Activated T-helper 1 cell treated with anti-CD3 and anti-CD28 coated beads, Interleukin-12 subunit alpha, Interleukin-12 subunit beta, Interleukin-2, Interleukin-4 antibody, amounts not matched to agents 30 ng/mL and 10 ng/mL and 1 ng/mL, durations not matched to agents 14 hours and 24 hours and 36 hours (primary cell): ENCODE results near the gene LRFN2. TPM values are rescaled to one million over a fixed set of nuclear protein-coding genes. Genes with fewer than 3 reads are reported as not detected.
A peak's percentile ranks its signal among the peaks of the same experiment; 100 is the strongest.

Experiments used
- DNase-seq: peaks from one replicate; pipeline ENCODE4 v3.0.0; 2021; ENCODE audit warnings: low spot score
- H3K27ac Mint-ChIP-seq: one replicate; pipeline ENCODE4 v1.8.0; 2021; ENCODE audit warnings: mild to moderate bottlenecking, mixed read lengths
- H3K27me3 Mint-ChIP-seq: one replicate; pipeline ENCODE4 v1.8.0; 2022; ENCODE audit warnings: mild to moderate bottlenecking, moderate library complexity, mixed read lengths; ENCODE audit not compliant: insufficient read depth
- H3K36me3 Mint-ChIP-seq: one replicate; pipeline ENCODE4 v1.8.0; 2021; ENCODE audit warnings: low read depth, mixed read lengths
- H3K4me1 Mint-ChIP-seq: one replicate; pipeline ENCODE4 v1.8.0; 2021; ENCODE audit warnings: low read depth, mixed read lengths
- H3K4me3 Mint-ChIP-seq: one replicate; pipeline ENCODE4 v1.8.0; 2021; ENCODE audit warnings: mild to moderate bottlenecking, moderate library complexity, mixed read lengths
- H3K9me3 Mint-ChIP-seq: one replicate; pipeline ENCODE4 v1.8.0; 2021; ENCODE audit warnings: mixed read lengths
- intact Hi-C: fragments of 100-400 bp; cut with micrococcal nuclease; formaldehyde crosslinking; loops from one replicate; pipeline ENCODE4 v1.15.1; 2024
- total RNA-seq: library from RNA; stranded (reverse); gene quantifications from 2 replicates; pipeline ENCODE4 v1.2.3, GENCODE V29; 2022

Gene LRFN2
- total RNA-seq, 1 donor from 2014 or later = 0.29 TPM

GRCh38 chr6:40378071-40378724, 209.0 kb downstream of the LRFN2 start:
- peaks cover 3% of the 10 kb centered on the region for H3K27me3 Mint-ChIP-seq
- intact Hi-C loops = no loop called here
- H3K9me3 Mint-ChIP-seq = peaks cover 17% of the 10 kb centered on the region
- DNase-seq = no peak
- peaks cover 41% of the 10 kb centered on the region for H3K4me1 Mint-ChIP-seq
- H3K27ac Mint-ChIP-seq = no peak overlapping the region
- H3K36me3 Mint-ChIP-seq = peaks cover 16% of the 10 kb centered on the region
- no peak overlapping the region for H3K4me3 Mint-ChIP-seq

GRCh38 chr6:40377173-40377806, 209.9 kb downstream of the LRFN2 start:
- Mint-ChIP-seq H3K4me1 (peaks cover 50% of the 10 kb centered on the region), H3K27me3 (peaks cover 3% of the 10 kb centered on the region), H3K36me3 (peaks cover 16% of the 10 kb centered on the region), H3K4me3 (no peak overlapping the region), H3K27ac (no peak overlapping the region), H3K9me3 (peaks cover 17% of the 10 kb centered on the region)
- intact Hi-C loops = no loop called here
- DNase-seq = no peak

- intact Hi-C loops = no loop called here
- no peak for DNase-seq
- peaks cover 55% of the 10 kb centered on the region for H3K4me1 Mint-ChIP-seq
- H3K27me3 Mint-ChIP-seq = no peaks in the 10 kb centered on the region
- peaks cover 26% of the 10 kb centered on the region for H3K9me3 Mint-ChIP-seq
- no peak overlapping the region for H3K4me3 Mint-ChIP-seq
- no peak overlapping the region for H3K27ac Mint-ChIP-seq
- H3K36me3 Mint-ChIP-seq = peaks cover 18% of the 10 kb centered on the region
Measured at GRCh38 chr6:40376113-40376650, 211.0 kb downstream of the LRFN2 start.

- Mint-ChIP-seq H3K4me1 (peaks cover 69% of the 10 kb centered on the region), H3K9me3 (peaks cover 46% of the 10 kb centered on the region), H3K4me3 (no peak overlapping the region), H3K36me3 (peaks cover 19% of the 10 kb centered on the region), H3K27me3 (no peaks in the 10 kb centered on the region), H3K27ac (no peak overlapping the region)
- intact Hi-C loops = no loop called here
- DNase-seq = no peak
Measured at GRCh38 chr6:40373267-40373666, 213.9 kb downstream of the LRFN2 start.

DNA sequence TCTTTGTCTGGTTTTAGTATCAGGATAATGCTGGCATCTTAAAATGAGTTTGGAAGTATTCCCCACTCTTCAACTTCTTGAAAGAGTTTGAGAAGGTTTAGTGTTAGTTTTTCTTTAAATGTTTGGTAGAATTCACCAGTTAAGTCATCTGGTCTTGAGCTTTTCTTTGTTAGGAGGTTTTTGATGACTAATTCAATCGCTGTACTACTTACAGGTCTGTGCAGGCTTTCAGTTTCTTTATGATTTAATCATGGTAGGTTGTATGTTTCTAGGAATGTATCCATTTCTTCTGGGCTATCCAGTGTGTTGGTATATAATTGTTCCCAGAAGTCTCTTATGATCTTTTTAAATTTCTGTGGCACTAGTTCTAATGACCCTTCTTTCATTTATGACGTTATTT, 215.5 kb downstream of the LRFN2 start:
- DNase-seq = no peak
- intact Hi-C loops = loop anchor here (1.0 kb wide), 2 partner anchors 18 to 65 kb away; no protein-coding TSS in a partner anchor
- H3K9me3 Mint-ChIP-seq = peaks cover 53% of the 10 kb centered on the region
- H3K4me3 Mint-ChIP-seq = peak overlapping the region; percentile 71
- peaks cover 64% of the 10 kb centered on the region for H3K4me1 Mint-ChIP-seq
- H3K36me3 Mint-ChIP-seq = peaks cover 19% of the 10 kb centered on the region
- H3K27me3 Mint-ChIP-seq = no peaks in the 10 kb centered on the region
- H3K27ac Mint-ChIP-seq = peak overlapping the region; percentile 93

GRCh38 chr6:40371095-40371494, 216.1 kb downstream of the LRFN2 start:
- Mint-ChIP-seq H3K36me3 (peaks cover 14% of the 10 kb centered on the region), H3K9me3 (peaks cover 53% of the 10 kb centered on the region), H3K27ac (no peak overlapping the region), H3K4me1 (peaks cover 60% of the 10 kb centered on the region), H3K4me3 (no peak overlapping the region), H3K27me3 (no peaks in the 10 kb centered on the region)
- no peak for DNase-seq
- intact Hi-C loops = loop anchor here (1.0 kb wide), 2 partner anchors 18 to 65 kb away; no protein-coding TSS in a partner anchor

DNA sequence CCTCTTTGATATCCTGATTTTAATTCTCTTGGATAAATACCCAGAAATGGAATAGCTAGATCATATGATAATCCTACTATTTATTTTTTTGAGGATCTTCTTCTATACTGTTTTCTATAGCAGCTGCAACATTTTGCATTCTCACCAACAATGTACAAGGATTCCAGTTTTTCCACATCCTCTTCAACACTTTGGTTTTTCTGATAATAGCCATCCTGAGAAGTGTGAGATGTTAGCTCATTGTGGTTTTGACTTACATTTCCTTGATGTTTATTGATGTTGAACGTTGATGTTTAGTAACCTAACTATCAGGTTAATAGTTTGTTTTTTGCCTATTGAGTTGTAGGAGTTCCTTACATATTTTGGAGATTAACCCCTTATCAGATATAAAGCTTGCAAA, 217.3 kb downstream of the LRFN2 start:
- Mint-ChIP-seq H3K9me3 (peaks cover 55% of the 10 kb centered on the region), H3K36me3 (peaks cover 14% of the 10 kb centered on the region), H3K27me3 (no peaks in the 10 kb centered on the region), H3K4me3 (peak overlapping the region; percentile 29), H3K4me1 (peaks cover 48% of the 10 kb centered on the region), H3K27ac (peak overlapping the region; percentile 19)
- intact Hi-C loops = no loop called here
- no peak for DNase-seq

GRCh38 chr6:40369042-40369441, 218.1 kb downstream of the LRFN2 start:
- H3K27me3 Mint-ChIP-seq = no peaks in the 10 kb centered on the region
- H3K9me3 Mint-ChIP-seq = peaks cover 57% of the 10 kb centered on the region
- H3K4me1 Mint-ChIP-seq = peaks cover 48% of the 10 kb centered on the region
- peaks cover 14% of the 10 kb centered on the region for H3K36me3 Mint-ChIP-seq
- intact Hi-C loops = no loop called here
- no peak overlapping the region for H3K27ac Mint-ChIP-seq
- no peak overlapping the region for H3K4me3 Mint-ChIP-seq
- DNase-seq = no peak

DNA sequence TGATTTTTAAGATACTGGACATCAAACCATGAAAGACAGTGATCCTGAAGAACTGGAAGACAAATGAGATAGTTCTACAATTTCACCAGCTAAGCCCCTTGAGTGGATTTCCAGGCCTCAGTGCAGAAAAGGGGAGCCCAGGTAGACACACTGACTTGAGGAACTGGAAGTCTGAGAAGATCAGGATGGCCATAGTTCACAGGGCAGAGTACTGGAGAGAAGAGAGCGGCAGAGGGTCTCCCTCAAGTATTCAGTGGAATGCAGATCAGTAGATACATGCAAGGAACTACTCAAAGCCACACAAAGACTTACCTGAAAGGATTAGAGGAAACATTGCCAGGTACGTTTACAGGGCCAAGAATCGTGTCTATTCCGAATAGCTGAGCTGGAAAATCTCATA, 224.3 kb downstream of the LRFN2 start:
- Mint-ChIP-seq H3K4me3 (no peak overlapping the region), H3K27ac (no peak overlapping the region), H3K36me3 (peaks cover 4% of the 10 kb centered on the region), H3K4me1 (peaks cover 6% of the 10 kb centered on the region), H3K27me3 (peaks cover 20% of the 10 kb centered on the region), H3K9me3 (peaks cover 23% of the 10 kb centered on the region)
- intact Hi-C loops = no loop called here
- no peak for DNase-seq

DNA sequence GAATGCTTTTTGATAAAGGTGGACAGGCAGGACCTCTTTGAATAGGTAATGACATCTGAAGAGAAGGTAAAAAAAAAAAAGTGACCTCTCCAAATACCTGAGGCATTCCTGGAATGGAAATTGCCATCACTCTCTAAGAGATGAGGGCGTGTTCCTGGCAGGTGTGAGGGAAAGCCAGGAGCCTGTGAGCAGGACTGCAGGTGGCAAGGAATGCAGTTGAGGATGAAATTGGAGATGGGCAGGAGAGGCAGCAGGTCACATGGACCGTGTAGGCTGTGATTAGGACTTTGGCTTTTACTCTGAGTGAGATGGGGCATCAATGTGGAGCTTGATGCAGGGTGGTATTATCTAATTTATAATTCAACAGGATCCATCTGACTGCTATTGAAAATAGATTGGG, 227.4 kb downstream of the LRFN2 start:
- intact Hi-C loops = no loop called here
- Mint-ChIP-seq H3K36me3 (peaks cover 2% of the 10 kb centered on the region), H3K27me3 (peaks cover 20% of the 10 kb centered on the region), H3K9me3 (peaks cover under 1% of the 10 kb centered on the region), H3K4me3 (no peak overlapping the region), H3K4me1 (peaks cover 6% of the 10 kb centered on the region), H3K27ac (no peak overlapping the region)
- DNase-seq = no peak

DNA sequence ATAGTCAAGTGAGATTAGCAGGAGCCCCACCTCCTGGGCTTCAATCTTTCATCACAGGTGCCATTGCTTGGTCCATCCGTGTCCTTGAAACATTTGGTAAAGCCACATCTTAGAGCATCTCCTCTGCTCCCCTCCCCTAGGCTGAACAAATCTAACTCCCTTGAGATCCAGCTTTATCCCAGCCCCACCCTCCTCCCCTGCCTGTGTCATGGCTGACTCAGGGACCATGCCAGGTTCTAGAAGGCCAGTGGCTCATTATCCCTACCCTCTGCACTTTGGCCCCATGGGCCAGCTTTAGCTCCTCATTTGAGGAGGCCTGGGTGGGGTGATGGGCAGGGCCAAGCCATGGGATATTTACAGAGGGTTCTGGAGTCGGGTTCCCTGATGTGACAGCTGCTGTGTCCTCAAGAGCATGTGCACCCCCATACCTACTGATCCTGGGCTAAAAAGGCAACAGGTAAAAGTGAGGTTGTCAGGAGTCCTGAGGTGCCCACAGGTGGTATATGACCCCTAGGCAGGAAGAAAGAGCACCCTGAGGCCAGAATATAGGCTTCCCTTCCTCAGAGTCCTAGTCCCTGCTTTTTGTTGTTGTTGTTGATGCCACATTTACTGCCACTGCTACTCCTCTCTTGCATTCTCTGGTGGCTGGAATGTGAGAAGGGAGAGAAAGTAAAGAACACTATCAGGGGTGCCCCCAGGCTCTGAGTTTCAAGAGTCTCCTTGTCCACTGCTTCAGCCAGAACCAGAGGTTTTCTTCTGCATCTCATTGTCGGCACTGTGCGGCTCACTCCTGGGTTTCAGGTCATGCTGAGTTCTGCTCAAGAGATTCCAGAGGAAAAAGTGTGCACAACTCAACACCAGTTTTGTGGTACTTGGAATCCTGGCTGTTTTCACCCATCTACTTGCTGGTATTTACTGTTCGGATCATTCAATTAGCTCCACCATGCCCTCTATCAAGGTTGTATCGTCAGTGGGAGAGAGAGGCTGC, 228.4 kb downstream of the LRFN2 start:
- peaks cover 1% of the 10 kb centered on the region for H3K4me1 Mint-ChIP-seq
- no peak for DNase-seq
- no peak overlapping the region for H3K4me3 Mint-ChIP-seq
- no peaks in the 10 kb centered on the region for H3K9me3 Mint-ChIP-seq
- peaks cover 2% of the 10 kb centered on the region for H3K36me3 Mint-ChIP-seq
- no peak overlapping the region for H3K27ac Mint-ChIP-seq
- peaks cover 20% of the 10 kb centered on the region for H3K27me3 Mint-ChIP-seq
- intact Hi-C loops = no loop called here

GRCh38 chr6:40356242-40356910, 230.8 kb downstream of the LRFN2 start:
- Mint-ChIP-seq H3K4me3 (no peak overlapping the region), H3K9me3 (no peaks in the 10 kb centered on the region), H3K36me3 (peaks cover 2% of the 10 kb centered on the region), H3K4me1 (no peaks in the 10 kb centered on the region), H3K27ac (peak overlapping the region; percentile 22), H3K27me3 (peaks cover 10% of the 10 kb centered on the region)
- intact Hi-C loops = no loop called here
- no peak for DNase-seq
